ENCODE results near the gene SLC12A5.
A peak's percentile ranks its signal among the peaks of the same experiment; 100 is the strongest.

SLC12A5 gene

GRCh38 chr20:46030284-46031013 lies 1.4 kb downstream of the SLC12A5 start:
- no peak for DNase-seq

GRCh38 chr20:46031014-46031569 lies 2.1 kb downstream of the SLC12A5 start:
- DNase-seq: no peak

- no peak for DNase-seq
Observed at GRCh38 chr20:46031701-46032254, 2.8 kb downstream of the SLC12A5 start.

- DNase-seq: peak; percentile 37
Observed at GRCh38 chr20:46034039-46034438, 5.0 kb downstream of the SLC12A5 start.

GRCh38 chr20:46035253-46035652 lies 6.2 kb downstream of the SLC12A5 start:
- DNase-seq: no peak

GRCh38 chr20:46035713-46036112 lies 6.7 kb downstream of the SLC12A5 start:
- DNase-seq: no peak

- no peak for DNase-seq
Observed at GRCh38 chr20:46036370-46036769, 7.4 kb downstream of the SLC12A5 start.

- DNase-seq: no peak
Observed at GRCh38 chr20:46037036-46037435, 8.0 kb downstream of the SLC12A5 start.

GRCh38 chr20:46040902-46041535 lies 12.0 kb downstream of the SLC12A5 start:
- peak; percentile 38 for DNase-seq

- no peak for DNase-seq
Observed at GRCh38 chr20:46043556-46043955, 14.5 kb downstream of the SLC12A5 start.

- DNase-seq: no peak
Observed at GRCh38 chr20:46044896-46045295, 15.9 kb downstream of the SLC12A5 start.

- DNase-seq: no peak
Observed at GRCh38 chr20:46046588-46047310, 17.7 kb downstream of the SLC12A5 start.

- DNase-seq: no peak
Observed at GRCh38 chr20:46047821-46048220, 18.8 kb downstream of the SLC12A5 start.

- no peak for DNase-seq
Observed at GRCh38 chr20:46049190-46049589, 20.2 kb downstream of the SLC12A5 start.

GRCh38 chr20:46049815-46050214 lies 20.8 kb downstream of the SLC12A5 start:
- DNase-seq: no peak

GRCh38 chr20:46050444-46050843 lies 21.4 kb downstream of the SLC12A5 start:
- no peak for DNase-seq

- DNase-seq: no peak
Observed at GRCh38 chr20:46050885-46051284, 21.9 kb downstream of the SLC12A5 start.

- DNase-seq: no peak
Observed at GRCh38 chr20:46051556-46052308, 22.7 kb downstream of the SLC12A5 start.

GRCh38 chr20:46053416-46053815 lies 24.4 kb downstream of the SLC12A5 start:
- no peak for DNase-seq

GRCh38 chr20:46054606-46055005 lies 25.6 kb downstream of the SLC12A5 start:
- no peak for DNase-seq

- no peak for DNase-seq
Observed at GRCh38 chr20:46055269-46055668, 26.3 kb downstream of the SLC12A5 start.

- no peak for DNase-seq
Observed at GRCh38 chr20:46056027-46056833, 27.2 kb downstream of the SLC12A5 start.

All from EL (cell line).